GM23248 (cell line): ENCODE results near the gene DDX59.

Experiments
- EZH2 ChIP-seq: fragments of 200-600 bp; sonication (generic); IDR thresholded peaks from 2 replicates; pipeline ENCODE4 v1.6.1; 2018; ENCODE audit warnings: antibody characterized with exemption, mild to moderate bottlenecking; ENCODE audit not compliant: insufficient read depth, poor library complexity, severe bottlenecking
- EZH2phosphoT487 ChIP-seq: fragments of 200-600 bp; sonication (generic); IDR thresholded peaks from 2 replicates; pipeline ENCODE4 v1.6.1; 2018; ENCODE audit warnings: antibody characterized with exemption, moderate library complexity, mild to moderate bottlenecking, low read depth; ENCODE audit not compliant: insufficient read depth

DNA sequence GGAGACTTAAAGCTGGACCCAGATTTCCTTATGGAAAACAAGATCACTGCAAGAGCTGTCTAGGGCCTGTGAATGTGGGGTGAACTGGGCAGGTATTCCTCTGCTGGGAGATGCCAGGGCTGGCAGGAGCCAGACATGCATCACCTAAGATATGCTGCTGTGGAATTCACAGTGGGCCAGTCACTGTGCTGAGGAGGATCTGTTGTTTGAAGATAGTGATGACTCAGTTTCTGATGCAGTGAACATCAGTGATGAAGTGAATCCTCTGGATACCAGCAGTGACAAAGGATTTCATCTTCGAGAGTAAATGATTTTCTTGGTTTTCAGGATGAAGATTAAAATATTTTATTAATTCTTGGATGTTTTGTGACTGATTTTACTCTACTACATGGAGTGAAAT, 39.1 kb upstream of the DDX59 start:
- TF ChIP-seq EZH2phosphoT487 (no peak), EZH2 (no peak)
